GM12878 (cell line): ENCODE measurements around the gene MROH8. TPM values are rescaled to one million over a fixed set of nuclear protein-coding genes. Genes with fewer than 3 reads are reported as not detected.

ENCODE experiments used
- ATAC-seq: fragments of 200-7000 bp; cut with Tn5 transposase; 3 replicates; pipeline ENCODE4 v1.9.1; 2020; ENCODE audit warnings: mild to moderate bottlenecking, moderate library complexity
- BruUV-seq: library from RNA; stranded (reverse); fragments of 400-500 nt; replicated peaks from 2 replicates; lab custom pipeline; 2021; lab: Mats Ljungman, UMichigan
- CTCF ChIA-PET: fragments of 300-600 bp; sonication (Branson Sonifier 250); formaldehyde crosslinking; extraction: SDS; loops from one replicate; lab custom pipeline; 2021; ENCODE audit warnings: inconsistent platforms; lab: Yijun Ruan, JAX
- POLR2A ChIA-PET: fragments of 350-600 bp; formaldehyde crosslinking; extraction: SDS; loops from one replicate; lab custom pipeline; 2021; ENCODE audit warnings: inconsistent platforms; lab: Charles Lee
- RAD21 ChIA-PET: fragments of 300-600 bp; sonication (Branson Sonifier 250); formaldehyde crosslinking; loops from one replicate; lab custom pipeline; 2023; ENCODE audit warnings: antibody characterized with exemption; ENCODE audit not compliant: unreplicated experiment; lab: Charles Lee
- SMC1A ChIA-PET: fragments of 300-600 bp; sonication (Branson Sonifier 250); formaldehyde crosslinking; loops from one replicate; lab custom pipeline; 2023; ENCODE audit not compliant: unreplicated experiment, uncharacterized antibody; lab: Charles Lee
- DNase-seq: peaks from one replicate; pipeline ENCODE4 v3.0.0-alpha.2; 2011; ENCODE audit warnings: low read depth, low spot score
- FAIRE-seq: peaks from 3 replicates; lab custom pipeline; 2011; peaks lifted over from hg19 to GRCh38; lab: Jason Lieb, UNC
- H2AFZ ChIP-seq: 2 replicates; pipeline ENCODE4 v1.6.0; 2011; ENCODE audit warnings: low read depth, low read length, control low read depth; ENCODE audit not compliant: control insufficient read depth
- H3K27ac ChIP-seq: 2 replicates; pipeline ENCODE4 v1.5.1; 2011; ENCODE audit warnings: control low read depth; ENCODE audit not compliant: control insufficient read depth, insufficient read depth
- H3K27me3 ChIP-seq, 2 experiments: replicated peaks in 1 of 2; 2 replicates each; pipeline versions ENCODE4 v1.6.0 to v1.6.1; 2011; ENCODE audit warnings: low read length in 1 of 2; ENCODE audit not compliant: control insufficient read depth in 2 of 2, insufficient read depth in 2 of 2
- H3K36me3 ChIP-seq, 2 experiments: 2 replicates each; pipeline ENCODE4 v1.5.1; 2011; ENCODE audit warnings: low read length in 1 of 2; ENCODE audit not compliant: control insufficient read depth in 2 of 2, insufficient read depth in 2 of 2
- H3K4me1 ChIP-seq: 2 replicates; pipeline ENCODE4 v1.6.1; 2011; ENCODE audit warnings: mild to moderate bottlenecking, low read length, moderate library complexity, mixed read lengths; ENCODE audit not compliant: control insufficient read depth, insufficient read depth
- H3K4me2 ChIP-seq: 2 replicates; pipeline ENCODE4 v1.6.0; 2011; ENCODE audit warnings: control low read depth; ENCODE audit not compliant: control insufficient read depth, insufficient read depth
- H3K4me3 ChIP-seq: fragments of 200-600 bp; sonication (generic); 2 replicates; pipeline ENCODE4 v1.5.1; 2016
- H3K79me2 ChIP-seq: 2 replicates; pipeline ENCODE4 v1.6.0; 2011; ENCODE audit warnings: low read length; ENCODE audit not compliant: control insufficient read depth, insufficient read depth
- H3K9ac ChIP-seq: 2 replicates; pipeline ENCODE4 v1.8.0; 2011; ENCODE audit warnings: low read length, control low read depth, mixed read lengths; ENCODE audit not compliant: control insufficient read depth, insufficient read depth
- H3K9me3 ChIP-seq: replicated peaks from 3 replicates; pipeline ENCODE4 v1.5.1; 2011; ENCODE audit warnings: mild to moderate bottlenecking, low read length; ENCODE audit not compliant: control insufficient read depth, insufficient read depth
- H4K20me1 ChIP-seq: 2 replicates; pipeline ENCODE4 v1.6.0; 2011; ENCODE audit not compliant: control insufficient read depth, insufficient read depth
- BCLAF1 ChIP-seq: fragments of 450-650 bp; IDR thresholded peaks from 2 replicates; pipeline ENCODE4 v1.6.1; 2017; ENCODE audit warnings: antibody characterized with exemption, mild to moderate bottlenecking, moderate library complexity
- IRF4 ChIP-seq: IDR thresholded peaks from 2 replicates; pipeline ENCODE4 v1.6.1; 2011; ENCODE audit warnings: low read depth, low read length
- JUNB ChIP-seq: IDR thresholded peaks from 2 replicates; pipeline ENCODE4 v1.6.1; 2016; ENCODE audit warnings: antibody characterized with exemption, mild to moderate bottlenecking
- PKNOX1 ChIP-seq: fragments of 450-650 bp; IDR thresholded peaks from 2 replicates; pipeline ENCODE4 v1.6.1; 2016; ENCODE audit warnings: mild to moderate bottlenecking
- POLR2A ChIP-seq: IDR thresholded peaks from 2 replicates; pipeline ENCODE4 v1.6.1; 2011; ENCODE audit warnings: low read depth, mild to moderate bottlenecking, low read length
- RCOR1 ChIP-seq: conservative IDR thresholded peaks from 2 replicates; pipeline ENCODE4 v1.6.1; 2012; ENCODE audit warnings: low read depth, low read length, improper control_type of control experiment
- STAT1 ChIP-seq: fragments of 450-650 bp; conservative IDR thresholded peaks from 2 replicates; pipeline ENCODE4 v1.6.1; 2014; ENCODE audit warnings: antibody characterized with exemption, mild to moderate bottlenecking
- TCF12 ChIP-seq: IDR thresholded peaks from 2 replicates; pipeline ENCODE4 v1.6.1; 2011; ENCODE audit warnings: low read depth, mild to moderate bottlenecking, low read length
- TCF3 ChIP-seq: IDR thresholded peaks from 2 replicates; pipeline ENCODE4 v1.6.1; 2012; ENCODE audit warnings: low read depth, mild to moderate bottlenecking, low read length, borderline replicate concordance; ENCODE audit not compliant: insufficient read depth
- ZBED1 ChIP-seq: IDR thresholded peaks from 2 replicates; pipeline ENCODE4 v1.6.1; 2016; ENCODE audit warnings: borderline replicate concordance
- WGBS: methylation state at CpG from one replicate; pipeline ENCODE4 v1.1.6; 2016; ENCODE audit warnings: low lambda C conversion rate; ENCODE audit not compliant: insufficient replicate concordance, insufficient coverage; ENCODE audit errors: missing lambda C conversion rate; 5-methylcytosine and 5-hydroxymethylcytosine counted together
- in situ Hi-C: fragments of 300-500 bp; cut with MboI; formaldehyde crosslinking; loops from 9 replicates; pipeline ENCODE4 v1.14.3; 2018; ENCODE audit warnings: mixed read lengths
- intact Hi-C: fragments of 100-400 bp; cut with micrococcal nuclease; formaldehyde crosslinking; loops from one replicate; pipeline ENCODE4 v1.14.2; 2022; ENCODE audit not compliant: unreplicated experiment
- polyA plus RNA-seq, 11 experiments: library from polyadenylated mRNA; depleted of rRNA in 4 of 11; unstranded in 6 of 11; stranded (reverse) in 5 of 11; fragments of >200 nt; fragmentation: Nextera tagmentation in 4 of 11; fragmentation: Illumina TruSeq in 1 of 11; extraction: Ambion mirVana in 4 of 11; extraction: Trizol in 1 of 11; gene quantifications; 1 replicate in 1 of 11; 2 replicates in 10 of 11; pipeline versions ENCODE4 v1.2.1 to v1.2.3, GENCODE V29; 2011 to 2016; ENCODE audit warnings: inconsistent platforms in 2 of 11, missing spikeins in 2 of 11, low read depth in 1 of 11
- total RNA-seq, 4 experiments: library from RNA; depleted of rRNA in 3 of 4; stranded (reverse); fragments of >200 nt in 3 of 4; fragmentation: Illumina TruSeq in 1 of 4; extraction: Trizol in 1 of 4; gene quantifications; 2 replicates each; pipeline versions ENCODE4 v1.2.1 to v1.2.3, GENCODE V29; 2013 to 2021

The MROH8 gene
- total and polyA plus RNA-seq, 10 of the 15 experiments (the other 5 are each of a cell fraction or from before 2014, with no cell fraction given): 0.16 to 2.8 (median 1.8) TPM

GRCh38 chr20:37142708-37143107 lies 36.6 kb downstream of the MROH8 start:
- Histone ChIP-seq H3K79me2 (no peaks in the 10 kb centered on the region), H3K9me3 (no peaks in the 10 kb centered on the region), H3K36me3 (no peaks in the 10 kb centered on the region), H3K4me2 (no peak overlapping the region), H3K4me3 (no peak overlapping the region), H2AFZ (no peak overlapping the region), H4K20me1 (no peaks in the 10 kb centered on the region), H3K27ac (no peak overlapping the region), H3K27me3 (no peaks in the 10 kb centered on the region), H3K9ac (no peak overlapping the region), H3K4me1 (no peaks in the 10 kb centered on the region)
- DNase-seq (no peak), FAIRE-seq (no peak), ATAC-seq (no peak)
- no TSS peak for BruUV-seq
- in situ Hi-C loops: no loop called here
- ChIA-PET POLR2A (interaction anchor here (0.6 kb wide), 1 partner anchor 21 kb away, joined by 3 read pairs; no protein-coding TSS in a partner anchor), RAD21 (no interaction called here), SMC1A (no interaction called here), CTCF (interaction anchor here (0.8 kb wide), 1 partner anchor 53 kb away, joined by 3 read pairs; no protein-coding TSS in a partner anchor)
- intact Hi-C loops: no loop called here
- WGBS: 95% methylated on average over 3 of the region's 3 CpGs
- no peak for TF ChIP-seq POLR2A
- no peak for TF ChIP-seq JUNB
- TF ChIP-seq TCF12: no peak
- no peak for TF ChIP-seq PKNOX1
- TF ChIP-seq BCLAF1: no peak
- TF ChIP-seq TCF3: no peak
- TF ChIP-seq ZBED1: no peak
- TF ChIP-seq RCOR1: no peak
- no peak for TF ChIP-seq STAT1
- TF ChIP-seq IRF4: no peak
